CMK (cell line): Measurements from ENCODE around the gene CLRN3.

Experiments used
- DNase-seq: peaks from one replicate; pipeline ENCODE4 v3.0.0-alpha.2; 2010; ENCODE audit warnings: low read depth

The CLRN3 gene

GRCh38 chr10:127874671-127875448 is 17.9 kb downstream of the CLRN3 start:
- no peak for DNase-seq

GRCh38 chr10:127873901-127874470 is 18.8 kb downstream of the CLRN3 start:
- no peak for DNase-seq

- no peak for DNase-seq
Observed at GRCh38 chr10:127872871-127873600, 19.7 kb downstream of the CLRN3 start.

GRCh38 chr10:127872011-127872761 is 20.6 kb downstream of the CLRN3 start:
- no peak for DNase-seq

GRCh38 chr10:127871631-127872010 is 21.1 kb downstream of the CLRN3 start:
- DNase-seq: no peak

- DNase-seq: no peak
Observed at GRCh38 chr10:127869329-127869728, 23.4 kb downstream of the CLRN3 start.

GRCh38 chr10:127867805-127868204 is 24.9 kb downstream of the CLRN3 start:
- DNase-seq: no peak

GRCh38 chr10:127866276-127867013 is 26.3 kb downstream of the CLRN3 start:
- DNase-seq: no peak

GRCh38 chr10:127863231-127863825 is 29.4 kb downstream of the CLRN3 start:
- DNase-seq: no peak

- no peak for DNase-seq
Observed at GRCh38 chr10:127860592-127860991, 32.1 kb downstream of the CLRN3 start.

GRCh38 chr10:127855976-127856375 is 36.8 kb downstream of the CLRN3 start:
- no peak for DNase-seq

GRCh38 chr10:127855591-127855881 is 37.2 kb downstream of the CLRN3 start:
- no peak for DNase-seq

GRCh38 chr10:127854769-127855590 is 37.8 kb downstream of the CLRN3 start:
- no peak for DNase-seq

- DNase-seq: peak; percentile 31
Observed at GRCh38 chr10:127853868-127854768, 38.6 kb downstream of the CLRN3 start.

GRCh38 chr10:127852456-127852855 is 40.3 kb downstream of the CLRN3 start:
- DNase-seq: no peak

GRCh38 chr10:127851661-127852194 is 41.0 kb downstream of the CLRN3 start:
- DNase-seq: no peak

- DNase-seq: no peak
Observed at GRCh38 chr10:127850944-127851343, 41.8 kb downstream of the CLRN3 start.

- no peak for DNase-seq
Observed at GRCh38 chr10:127849921-127850320, 42.8 kb downstream of the CLRN3 start.

- no peak for DNase-seq
Observed at GRCh38 chr10:127849224-127849623, 43.5 kb downstream of the CLRN3 start.
